Measurements from ENCODE around the gene ASAP3.

Gene ASAP3

DNA sequence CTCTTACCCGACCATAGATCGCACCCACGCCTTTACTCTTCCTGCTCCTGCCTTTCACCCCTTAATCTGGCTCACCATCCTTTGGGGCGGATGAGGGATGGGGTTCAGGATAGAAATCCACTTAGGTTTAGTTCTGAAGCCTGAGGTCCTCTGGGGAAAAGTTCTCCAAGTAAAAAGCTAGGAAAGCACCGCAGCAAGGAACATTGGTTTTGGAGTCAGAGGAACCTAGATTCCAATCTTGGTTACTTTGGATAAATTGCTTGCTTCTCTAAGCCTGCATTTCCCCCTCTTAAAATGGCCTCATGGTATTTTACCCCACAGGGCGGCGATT, 988 bp upstream of the ASAP3 start:
- H3K23ac ChIP-seq (ENCODE audit: low read depth, low read length, poor library complexity), result no peak overlapping the region
- H3K27me3 ChIP-seq (ENCODE audit: control insufficient read depth in 3 of 3, insufficient read depth in 3 of 3, low read depth in 1 of 3, low read length in 3 of 3), result peaks cover 0 to 11% (median 0%) of the 10 kb centered on the region in 3 experiments
- no peak overlapping the region for H2AK5ac ChIP-seq (ENCODE audit: low read depth, low read length)
- no peak for DNase-seq (ENCODE audit: low spot score)
- H3K4me1 ChIP-seq (ENCODE audit: control insufficient read depth in 2 of 2, insufficient read depth in 1 of 2, low read depth in 1 of 2, low read length in 2 of 2), result peaks cover 8 to 21% of the 10 kb centered on the region in 2 donors
- H3K18ac ChIP-seq (ENCODE audit: low read length), result peak overlapping the region; percentile 38
- no peak overlapping the region for H3K4ac ChIP-seq (ENCODE audit: low read length)
- no peak overlapping the region for H3K9ac ChIP-seq (ENCODE audit: low read depth, low read length, poor library complexity)
- H3K9me3 ChIP-seq (replicated peaks in 1 of 2; ENCODE audit: control insufficient read depth in 2 of 2, insufficient read depth in 1 of 2, low read depth in 1 of 2, low read length in 2 of 2), result no peaks in the 10 kb centered on the region
- peak overlapping the region; percentile 53 to 97 for H3K4me3 ChIP-seq (ENCODE audit: low read length in 2 of 2)
- no peak overlapping the region for H4K8ac ChIP-seq (ENCODE audit: low read depth, low read length)
- H2BK15ac ChIP-seq (ENCODE audit: low read length), result no peak overlapping the region
- H3K79me1 ChIP-seq (ENCODE audit: low read depth, low read length), result no peaks in the 10 kb centered on the region
- no peak overlapping the region for H2BK12ac ChIP-seq (ENCODE audit: low read length)
- H4K91ac ChIP-seq (ENCODE audit: low read depth, low read length, poor library complexity), result no peak overlapping the region
- no peak overlapping the region for H2BK5ac ChIP-seq (ENCODE audit: low read length)
- no peak overlapping the region for H3K27ac ChIP-seq (replicated peaks; ENCODE audit: low read length)
- no peak overlapping the region for H3K14ac ChIP-seq (ENCODE audit: low read length)
- H3K36me3 ChIP-seq (replicated peaks in 1 of 2; ENCODE audit: control insufficient read depth in 2 of 2, insufficient read depth in 2 of 2, low read length in 2 of 2), result peaks cover 0 to 15% of the 10 kb centered on the region in 2 donors
- peak overlapping the region; percentile 59 for H3K4me2 ChIP-seq (ENCODE audit: insufficient read depth, low read length, poor library complexity, severe bottlenecking)
- H2AFZ ChIP-seq (ENCODE audit: low read length), result peak overlapping the region; percentile 96
- no peak overlapping the region for H2BK120ac ChIP-seq (ENCODE audit: low read depth, low read length)
- no CpG with 5 or more reads among the region's 7 CpGs for WGBS, 2 donors (ENCODE audit: extremely low coverage in 2 of 2, insufficient read length in 2 of 2, insufficient replicate concordance in 1 of 2)

DNA sequence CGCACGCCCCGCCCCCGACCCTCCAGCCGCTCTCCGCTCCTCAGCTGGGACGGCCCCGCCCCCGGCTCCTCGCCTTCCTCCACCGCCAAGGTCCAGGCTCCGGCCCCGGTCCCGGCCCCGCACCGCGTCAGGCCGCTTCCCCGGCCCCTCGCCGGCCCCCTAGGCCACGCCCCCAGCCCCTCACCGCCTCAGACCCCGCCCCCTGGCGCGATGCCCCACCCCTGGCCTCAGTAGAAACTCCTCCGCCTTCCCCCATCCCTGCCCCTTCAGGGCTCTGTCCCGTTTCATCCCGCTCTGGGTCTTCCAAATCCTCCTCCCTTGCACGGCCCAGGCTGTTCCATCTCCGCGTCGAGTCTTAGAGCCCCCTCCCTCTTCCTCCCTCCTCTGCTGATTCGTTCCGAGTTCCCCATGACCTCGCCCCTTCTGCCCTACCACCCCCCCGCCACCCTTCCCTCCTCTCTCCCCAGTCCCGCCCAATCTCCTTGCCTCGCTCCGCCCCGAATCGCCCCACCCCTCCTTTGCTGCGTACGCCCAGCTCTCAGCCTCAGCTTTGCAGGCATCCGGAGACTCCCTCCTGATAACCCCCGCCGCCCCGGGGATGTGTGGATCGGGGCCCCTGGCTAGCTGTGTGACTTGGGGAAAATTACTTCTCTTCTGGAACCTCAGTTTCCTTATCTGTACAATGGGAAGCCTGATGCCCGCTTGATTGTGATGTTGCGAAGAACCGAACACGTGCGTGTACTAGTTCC, 448 bp upstream of the ASAP3 start:
- Histone ChIP-seq H2AK5ac (ENCODE audit: low read depth, low read length) (no peak overlapping the region), H4K91ac (ENCODE audit: low read depth, low read length, poor library complexity) (no peak overlapping the region), H3K4ac (ENCODE audit: low read length) (no peak overlapping the region), H3K79me1 (ENCODE audit: low read depth, low read length) (no peaks in the 10 kb centered on the region), H3K23ac (ENCODE audit: low read depth, low read length, poor library complexity) (peak overlapping the region; percentile 81), H3K9ac (ENCODE audit: low read depth, low read length, poor library complexity) (peak overlapping the region; percentile 63), H3K4me3 (ENCODE audit: low read length in 2 of 2) (peak overlapping the region; percentile 82 to 97), H2BK15ac (ENCODE audit: low read length) (no peak overlapping the region), H2AFZ (ENCODE audit: low read length) (peak overlapping the region; percentile 96), H3K14ac (ENCODE audit: low read length) (no peak overlapping the region), H4K8ac (ENCODE audit: low read depth, low read length) (peak overlapping the region; percentile 19), H3K18ac (ENCODE audit: low read length) (peak overlapping the region; percentile 97), H3K4me2 (ENCODE audit: insufficient read depth, low read length, poor library complexity, severe bottlenecking) (peak overlapping the region; percentile 59), H3K27ac (replicated peaks; ENCODE audit: low read length) (peak overlapping the region; percentile 95), H2BK5ac (ENCODE audit: low read length) (peak overlapping the region; percentile 49), H2BK120ac (ENCODE audit: low read depth, low read length) (no peak overlapping the region), H3K9me3 (replicated peaks in 1 of 2; ENCODE audit: control insufficient read depth in 2 of 2, insufficient read depth in 1 of 2, low read depth in 1 of 2, low read length in 2 of 2) (no peaks in the 10 kb centered on the region), H3K27me3 (ENCODE audit: control insufficient read depth in 3 of 3, insufficient read depth in 3 of 3, low read depth in 1 of 3, low read length in 3 of 3) (peaks cover 0 to 11% (median 0%) of the 10 kb centered on the region in 3 experiments), H2BK12ac (ENCODE audit: low read length) (no peak overlapping the region), H3K4me1 (ENCODE audit: control insufficient read depth in 2 of 2, insufficient read depth in 1 of 2, low read depth in 1 of 2, low read length in 2 of 2) (peaks cover 8 to 20% of the 10 kb centered on the region in 2 donors), H3K36me3 (replicated peaks in 1 of 2; ENCODE audit: control insufficient read depth in 2 of 2, insufficient read depth in 2 of 2, low read length in 2 of 2) (peaks cover 0 to 17% of the 10 kb centered on the region in 2 donors)
- no CpG with 5 or more reads among the region's 54 CpGs for WGBS, 2 donors (ENCODE audit: extremely low coverage in 2 of 2, insufficient read length in 2 of 2, insufficient replicate concordance in 1 of 2)
- peak; percentile 92 for DNase-seq (ENCODE audit: low spot score)

DNA sequence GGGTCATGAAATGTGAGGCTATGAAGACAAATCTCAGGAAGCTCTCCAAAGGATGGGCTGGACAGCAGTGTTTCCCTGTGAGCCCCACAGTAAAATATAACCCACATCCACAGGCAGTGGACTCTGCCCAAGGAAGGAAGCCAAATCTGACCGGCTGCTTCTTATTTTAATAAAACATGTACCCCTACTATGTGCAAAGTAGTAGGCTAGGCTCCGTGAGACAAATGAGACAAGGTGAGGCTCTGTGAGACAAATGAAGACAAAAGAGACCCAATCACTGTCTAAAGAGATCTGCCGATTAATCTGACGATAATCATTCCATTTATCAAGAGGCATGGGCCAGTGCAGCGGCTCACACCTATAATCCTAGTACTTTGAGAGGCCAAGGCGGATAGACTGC, 2.1 kb downstream of the ASAP3 start:
- H3K4me1 ChIP-seq (ENCODE audit: control insufficient read depth in 2 of 2, insufficient read depth in 1 of 2, low read depth in 1 of 2, low read length in 2 of 2), result peaks cover 8 to 27% of the 10 kb centered on the region in 2 donors

DNA sequence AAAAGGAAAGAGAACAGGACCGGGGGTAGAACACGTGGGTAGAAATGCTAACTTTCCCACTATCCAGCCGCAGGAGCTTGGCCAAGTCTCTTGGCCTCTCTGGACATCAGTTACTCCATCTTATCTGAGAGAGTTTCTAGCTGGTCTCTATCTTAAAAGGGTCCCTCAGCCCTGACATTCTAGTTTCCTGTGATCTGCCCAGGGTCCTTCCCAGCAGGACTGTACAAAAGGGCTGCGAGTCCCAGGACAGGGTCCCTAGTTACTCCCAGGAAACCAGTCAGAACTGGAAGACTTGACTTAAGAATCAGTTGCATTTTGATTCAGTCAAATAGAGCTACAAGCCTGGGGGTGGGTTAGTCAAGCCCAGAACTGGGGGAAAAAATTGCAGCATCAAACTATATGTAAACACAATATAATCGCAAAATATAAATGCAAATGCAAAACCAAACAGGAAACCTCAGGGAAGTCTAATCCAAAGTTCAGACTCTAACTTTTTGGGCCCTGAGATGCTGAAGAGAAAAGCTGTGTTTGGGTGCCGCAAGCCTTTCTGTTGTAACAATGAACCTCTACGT, 2.9 kb downstream of the ASAP3 start:
- Histone ChIP-seq H3K4me3 (ENCODE audit: low read length in 2 of 2) (no peak overlapping the region), H3K18ac (ENCODE audit: low read length) (no peak overlapping the region), H3K4me2 (ENCODE audit: insufficient read depth, low read length, poor library complexity, severe bottlenecking) (no peak overlapping the region), H3K27me3 (ENCODE audit: control insufficient read depth in 3 of 3, insufficient read depth in 3 of 3, low read depth in 1 of 3, low read length in 3 of 3) (peaks cover 0 to 11% (median 0%) of the 10 kb centered on the region in 3 experiments), H3K9ac (ENCODE audit: low read depth, low read length, poor library complexity) (no peak overlapping the region), H2BK15ac (ENCODE audit: low read length) (no peak overlapping the region), H2AFZ (ENCODE audit: low read length) (no peak overlapping the region), H3K23ac (ENCODE audit: low read depth, low read length, poor library complexity) (no peak overlapping the region), H2AK5ac (ENCODE audit: low read depth, low read length) (no peak overlapping the region), H3K4me1 (ENCODE audit: control insufficient read depth in 2 of 2, insufficient read depth in 1 of 2, low read depth in 1 of 2, low read length in 2 of 2) (peaks cover 8 to 27% of the 10 kb centered on the region in 2 donors), H2BK5ac (ENCODE audit: low read length) (no peak overlapping the region), H2BK120ac (ENCODE audit: low read depth, low read length) (no peak overlapping the region), H4K91ac (ENCODE audit: low read depth, low read length, poor library complexity) (no peak overlapping the region), H2BK12ac (ENCODE audit: low read length) (no peak overlapping the region), H3K27ac (replicated peaks; ENCODE audit: low read length) (no peak overlapping the region), H3K14ac (ENCODE audit: low read length) (no peak overlapping the region), H3K4ac (ENCODE audit: low read length) (no peak overlapping the region), H3K9me3 (replicated peaks in 1 of 2; ENCODE audit: control insufficient read depth in 2 of 2, insufficient read depth in 1 of 2, low read depth in 1 of 2, low read length in 2 of 2) (no peaks in the 10 kb centered on the region), H3K36me3 (replicated peaks in 1 of 2; ENCODE audit: control insufficient read depth in 2 of 2, insufficient read depth in 2 of 2, low read length in 2 of 2) (peaks cover 0 to 33% of the 10 kb centered on the region in 2 donors), H3K79me1 (ENCODE audit: low read depth, low read length) (no peaks in the 10 kb centered on the region), H4K8ac (ENCODE audit: low read depth, low read length) (no peak overlapping the region)
- WGBS, 2 donors (ENCODE audit: extremely low coverage in 2 of 2, insufficient read length in 2 of 2, insufficient replicate concordance in 1 of 2), result no CpG with 5 or more reads among the region's 7 CpGs
- no peak for DNase-seq (ENCODE audit: low spot score)

More for the DNA sequence above, 2.1 kb downstream of the ASAP3 start:
- H3K79me1 ChIP-seq (ENCODE audit: low read depth, low read length), result no peaks in the 10 kb centered on the region
- H4K91ac ChIP-seq (ENCODE audit: low read depth, low read length, poor library complexity), result no peak overlapping the region
- no peak overlapping the region for H2BK12ac ChIP-seq (ENCODE audit: low read length)
- no peak overlapping the region for H2AK5ac ChIP-seq (ENCODE audit: low read depth, low read length)
- no peak overlapping the region for H4K8ac ChIP-seq (ENCODE audit: low read depth, low read length)
- H3K27ac ChIP-seq (replicated peaks; ENCODE audit: low read length), result no peak overlapping the region
- H3K36me3 ChIP-seq (replicated peaks in 1 of 2; ENCODE audit: control insufficient read depth in 2 of 2, insufficient read depth in 2 of 2, low read length in 2 of 2), result peaks cover 0 to 33% of the 10 kb centered on the region in 2 donors
- H3K4me2 ChIP-seq (ENCODE audit: insufficient read depth, low read length, poor library complexity, severe bottlenecking), result no peak overlapping the region
- no peak overlapping the region for H2BK5ac ChIP-seq (ENCODE audit: low read length)
- H3K14ac ChIP-seq (ENCODE audit: low read length), result no peak overlapping the region
- H2BK15ac ChIP-seq (ENCODE audit: low read length), result no peak overlapping the region
- H3K9ac ChIP-seq (ENCODE audit: low read depth, low read length, poor library complexity), result no peak overlapping the region
- no peak overlapping the region for H3K18ac ChIP-seq (ENCODE audit: low read length)
- WGBS, 2 donors (ENCODE audit: extremely low coverage in 2 of 2, insufficient read length in 2 of 2, insufficient replicate concordance in 1 of 2), result no CpG with 5 or more reads among the region's 6 CpGs
- no peak overlapping the region for H3K23ac ChIP-seq (ENCODE audit: low read depth, low read length, poor library complexity)
- H2BK120ac ChIP-seq (ENCODE audit: low read depth, low read length), result no peak overlapping the region
- H2AFZ ChIP-seq (ENCODE audit: low read length), result no peak overlapping the region
- no peaks in the 10 kb centered on the region for H3K9me3 ChIP-seq (replicated peaks in 1 of 2; ENCODE audit: control insufficient read depth in 2 of 2, insufficient read depth in 1 of 2, low read depth in 1 of 2, low read length in 2 of 2)
- H3K27me3 ChIP-seq (ENCODE audit: control insufficient read depth in 3 of 3, insufficient read depth in 3 of 3, low read depth in 1 of 3, low read length in 3 of 3), result peaks cover 0 to 11% (median 0%) of the 10 kb centered on the region in 3 experiments
- DNase-seq (ENCODE audit: low spot score), result no peak
- no peak overlapping the region for H3K4ac ChIP-seq (ENCODE audit: low read length)
- H3K4me3 ChIP-seq (ENCODE audit: low read length in 2 of 2), result no peak overlapping the region
